Mesendoderm (in vitro differentiated cells): ENCODE measurements around the gene IFITM2.
"Not testable (repeated sequence)": the region's sequence is repeated elsewhere in the genome, so short reads cannot be mapped to it uniquely, and the experiment has no call there.

Experiments used
- DNase-seq: peaks from one replicate; pipeline ENCODE4 v3.0.0; 2013
- H2AK5ac ChIP-seq: 2 replicates; pipeline ENCODE4 v1.6.1; 2013; ENCODE audit warnings: low read length, inconsistent platforms
- H2BK120ac ChIP-seq: 2 replicates; pipeline ENCODE4 v1.6.1; 2013; ENCODE audit warnings: low read depth, mild to moderate bottlenecking, low read length, moderate library complexity, mixed read lengths
- H2BK15ac ChIP-seq: replicated peaks from 2 replicates; pipeline ENCODE4 v1.6.1; 2013; ENCODE audit warnings: low read depth, mild to moderate bottlenecking, moderate library complexity
- H2BK5ac ChIP-seq: 2 replicates; pipeline ENCODE4 v1.6.1; 2013; ENCODE audit warnings: low read length, inconsistent platforms
- H3K18ac ChIP-seq: 2 replicates; pipeline ENCODE4 v1.6.1; 2013; ENCODE audit warnings: mild to moderate bottlenecking, low read length, mixed read lengths
- H3K23ac ChIP-seq: one replicate; pipeline ENCODE4 v1.6.1; 2013; ENCODE audit warnings: low read length
- H3K27ac ChIP-seq: 2 replicates; pipeline ENCODE4 v1.5.1; 2013; ENCODE audit warnings: low read depth, mild to moderate bottlenecking, inconsistent platforms, low read length, moderate library complexity
- H3K27me3 ChIP-seq: 2 replicates; pipeline ENCODE4 v1.6.1; 2013; ENCODE audit warnings: low read length, control low read depth, mild to moderate bottlenecking, inconsistent platforms; ENCODE audit not compliant: insufficient read depth, poor library complexity
- H3K36me3 ChIP-seq: 2 replicates; pipeline ENCODE4 v1.6.1; 2013; ENCODE audit warnings: low read length, inconsistent platforms; ENCODE audit not compliant: control insufficient read depth, insufficient read depth
- H3K4ac ChIP-seq: one replicate; pipeline ENCODE4 v1.6.1; 2013; ENCODE audit warnings: low read depth, mild to moderate bottlenecking, low read length, moderate library complexity
- H3K4me1 ChIP-seq: 2 replicates; pipeline ENCODE4 v1.6.1; 2013; ENCODE audit warnings: low read depth, low read length, inconsistent platforms; ENCODE audit not compliant: control insufficient read depth
- H3K4me2 ChIP-seq: 2 replicates; pipeline ENCODE4 v1.6.1; 2013; ENCODE audit warnings: low read length
- H3K4me3 ChIP-seq: 2 replicates; pipeline ENCODE4 v1.5.1; 2013; ENCODE audit warnings: mild to moderate bottlenecking, low read length
- H3K56ac ChIP-seq: one replicate; pipeline ENCODE4 v1.6.1; 2013; ENCODE audit warnings: low read length
- H3K79me1 ChIP-seq: 2 replicates; pipeline ENCODE4 v1.6.1; 2013; ENCODE audit warnings: low read length, inconsistent platforms
- H3K79me2 ChIP-seq: 2 replicates; pipeline ENCODE4 v1.6.1; 2013; ENCODE audit warnings: mild to moderate bottlenecking, low read length; ENCODE audit not compliant: control insufficient read depth, insufficient read depth
- H3K9ac ChIP-seq: 2 replicates; pipeline ENCODE4 v1.6.1; 2013; ENCODE audit warnings: low read length, inconsistent platforms
- H4K5ac ChIP-seq: one replicate; pipeline ENCODE4 v1.6.1; 2013; ENCODE audit warnings: low read length
- H4K8ac ChIP-seq: one replicate; pipeline ENCODE4 v1.6.1; 2013; ENCODE audit warnings: low read depth, mild to moderate bottlenecking, control low read depth, low read length, moderate library complexity
- WGBS: extraction: QIAGEN DNeasy Blood & Tissue Kit; methylation state at CpG from one replicate; pipeline ENCODE4 v1.1.7; 2013; ENCODE audit warnings: low lambda C conversion rate, missing lambda C conversion rate; ENCODE audit not compliant: insufficient coverage; ENCODE audit errors: extremely low coverage; 5-methylcytosine and 5-hydroxymethylcytosine counted together

The IFITM2 gene

DNA sequence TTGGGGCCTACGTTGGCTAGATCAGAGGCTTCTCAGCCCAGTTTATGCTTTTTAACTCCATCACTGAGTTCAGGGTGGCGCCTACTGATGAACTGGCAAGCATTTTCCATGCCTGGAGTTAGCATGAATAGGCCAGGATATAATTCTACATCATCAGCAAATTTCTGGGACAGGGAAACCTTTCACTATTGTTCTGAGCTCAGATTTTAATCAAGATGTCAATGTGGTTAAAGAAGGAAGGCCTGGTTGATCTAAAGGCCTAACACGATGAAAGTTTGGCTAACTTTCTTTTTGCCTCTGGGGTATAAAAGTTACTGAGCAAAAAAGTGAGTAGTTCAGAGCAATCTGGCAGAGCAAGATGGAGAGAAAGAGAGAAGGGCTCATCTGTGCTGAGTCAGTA, 34.7 kb downstream of the IFITM2 start:
- Histone ChIP-seq H3K4me1 (no peaks in the 10 kb centered on the region), H3K36me3 (no peaks in the 10 kb centered on the region), H3K4me2 (no peak overlapping the region), H2BK120ac (no peak overlapping the region), H3K79me1 (no peaks in the 10 kb centered on the region), H2AK5ac (no peak overlapping the region), H3K4ac (no peak overlapping the region), H3K27ac (no peak overlapping the region), H2BK5ac (no peak overlapping the region), H3K4me3 (no peak overlapping the region), H2BK15ac (no peak overlapping the region), H3K27me3 (no peaks in the 10 kb centered on the region), H3K23ac (no peak overlapping the region), H3K18ac (no peak overlapping the region), H3K9ac (no peak overlapping the region), H4K5ac (no peak overlapping the region), H4K8ac (no peak overlapping the region), H3K79me2 (no peaks in the 10 kb centered on the region), H3K56ac (no peak overlapping the region)
- DNase-seq = no peak
- no CpG with 5 or more reads among the region's 3 CpGs for WGBS

GRCh38 chr11:344836-345578, 37.4 kb downstream of the IFITM2 start:
- no peak overlapping the region for H2AK5ac ChIP-seq
- H3K27ac ChIP-seq = no peak overlapping the region
- no peaks in the 10 kb centered on the region for H3K27me3 ChIP-seq
- no peaks in the 10 kb centered on the region for H3K79me2 ChIP-seq
- no peak overlapping the region for H4K8ac ChIP-seq
- no peaks in the 10 kb centered on the region for H3K79me1 ChIP-seq
- H3K9ac ChIP-seq = no peak overlapping the region
- H3K18ac ChIP-seq = no peak overlapping the region
- H3K4me2 ChIP-seq = no peak overlapping the region
- H2BK120ac ChIP-seq = no peak overlapping the region
- no CpG with 5 or more reads among the region's 11 CpGs for WGBS
- no peak overlapping the region for H3K4me3 ChIP-seq
- no peak overlapping the region for H3K56ac ChIP-seq
- H4K5ac ChIP-seq = no peak overlapping the region
- H2BK5ac ChIP-seq = no peak overlapping the region
- no peak overlapping the region for H2BK15ac ChIP-seq
- H3K4ac ChIP-seq = no peak overlapping the region
- no peak overlapping the region for H3K23ac ChIP-seq
- H3K36me3 ChIP-seq = no peaks in the 10 kb centered on the region
- no peaks in the 10 kb centered on the region for H3K4me1 ChIP-seq
- no peak for DNase-seq

DNA sequence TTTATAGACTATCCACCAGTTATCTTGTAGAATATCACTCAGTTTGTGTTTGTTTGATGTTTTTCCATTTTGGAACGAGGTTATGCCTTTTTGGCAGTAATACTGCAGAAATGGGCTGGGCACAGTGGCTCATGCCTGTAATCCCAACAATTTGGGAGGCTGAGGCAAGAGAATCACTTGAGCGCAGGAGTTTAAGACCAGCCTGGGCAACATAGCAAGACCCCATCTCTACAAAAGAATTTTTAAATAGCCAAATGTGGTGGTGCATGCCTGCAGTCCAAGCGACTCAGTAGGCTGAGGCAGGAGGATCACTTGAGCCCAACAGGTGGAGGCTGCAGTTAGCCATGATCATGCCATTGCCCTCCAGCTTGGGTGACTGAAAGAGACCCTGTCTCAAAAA, 38.9 kb downstream of the IFITM2 start:
- Histone ChIP-seq H3K27ac (no peak overlapping the region), H4K5ac (no peak overlapping the region), H3K18ac (no peak overlapping the region), H2AK5ac (no peak overlapping the region), H3K56ac (no peak overlapping the region), H3K79me2 (no peaks in the 10 kb centered on the region), H3K36me3 (no peaks in the 10 kb centered on the region), H3K79me1 (no peaks in the 10 kb centered on the region), H2BK15ac (no peak overlapping the region), H2BK5ac (no peak overlapping the region), H3K27me3 (no peaks in the 10 kb centered on the region), H3K4ac (no peak overlapping the region), H3K4me2 (no peak overlapping the region), H3K4me3 (no peak overlapping the region), H3K9ac (no peak overlapping the region), H3K23ac (no peak overlapping the region), H3K4me1 (peaks cover 2% of the 10 kb centered on the region), H4K8ac (no peak overlapping the region), H2BK120ac (no peak overlapping the region)
- DNase-seq = no peak
- WGBS = no CpG with 5 or more reads among the region's 3 CpGs

- not testable (repeated sequence) for H3K79me1 ChIP-seq, H4K5ac ChIP-seq, H3K27ac ChIP-seq, H3K9ac ChIP-seq, H2AK5ac ChIP-seq, H3K4me2 ChIP-seq, H4K8ac ChIP-seq, H3K23ac ChIP-seq, H3K56ac ChIP-seq, H2BK120ac ChIP-seq, H3K36me3 ChIP-seq, H3K27me3 ChIP-seq, H3K18ac ChIP-seq, H2BK15ac ChIP-seq, H3K79me2 ChIP-seq, H3K4me3 ChIP-seq, H3K4me1 ChIP-seq, H2BK5ac ChIP-seq, DNase-seq, H3K4ac ChIP-seq
- 100% methylated on average over 2 of the region's 8 CpGs for WGBS
Observed at GRCh38 chr11:349270-349954, 41.8 kb downstream of the IFITM2 start.

- H3K9ac ChIP-seq = peak overlapping the region; percentile 19
- not testable (repeated sequence) for H2BK5ac ChIP-seq, H3K79me1 ChIP-seq, H3K79me2 ChIP-seq, H2BK15ac ChIP-seq, H3K27ac ChIP-seq, H3K27me3 ChIP-seq, H3K4ac ChIP-seq, H4K5ac ChIP-seq, DNase-seq, H2BK120ac ChIP-seq, H3K18ac ChIP-seq, H3K4me1 ChIP-seq, H3K36me3 ChIP-seq, H3K4me2 ChIP-seq, H3K4me3 ChIP-seq, H4K8ac ChIP-seq, H2AK5ac ChIP-seq, H3K23ac ChIP-seq
- no CpG with 5 or more reads among the region's 16 CpGs for WGBS
- H3K56ac ChIP-seq = peak overlapping the region; percentile 75
Observed at GRCh38 chr11:350033-350722, 42.6 kb downstream of the IFITM2 start.
